Panc1 (cell line): ENCODE data around the gene KIAA1958. TPM values are rescaled to one million over a fixed set of nuclear protein-coding genes. Genes with fewer than 3 reads are reported as not detected.

ENCODE experiments used
- ATAC-seq: fragments of 200-7000 bp; cut with Tn5 transposase; 2 replicates; pipeline ENCODE4 v1.9.1; 2020; ENCODE audit warnings: mild to moderate bottlenecking, moderate library complexity
- BruUV-seq: library from RNA; stranded (reverse); fragments of 400-500 nt; replicated peaks from 2 replicates; lab custom pipeline; 2021; lab: Mats Ljungman, UMichigan
- CTCF ChIA-PET: fragments of 300-600 bp; sonication (Branson Sonifier 250); formaldehyde crosslinking; loops from one replicate; lab custom pipeline; 2022; ENCODE audit warnings: antibody characterized with exemption; lab: Charles Lee
- POLR2A ChIA-PET: fragments of 300-600 bp; sonication (Branson Sonifier 250); formaldehyde crosslinking; loops from one replicate; lab custom pipeline; 2022; ENCODE audit warnings: antibody characterized with exemption; lab: Charles Lee
- DNase-seq: peaks from one replicate; pipeline ENCODE4 v3.0.0-alpha.2; 2010; ENCODE audit warnings: low read depth, low spot score
- H3K27ac ChIP-seq: 2 replicates; pipeline ENCODE4 v1.5.1; 2011; ENCODE audit warnings: mild to moderate bottlenecking, low read length, inconsistent platforms
- H3K27me3 ChIP-seq: fragments of 200-500 bp; sonication (Bioruptor generic); 2 replicates; pipeline ENCODE4 v1.6.0; 2014; ENCODE audit warnings: low read length, inconsistent platforms; ENCODE audit not compliant: control insufficient read depth, insufficient read depth
- H3K36me3 ChIP-seq: fragments of 200-500 bp; sonication (Bioruptor generic); 2 replicates; pipeline ENCODE4 v1.5.1; 2014; ENCODE audit warnings: inconsistent platforms, mild to moderate bottlenecking, low read length, moderate library complexity; ENCODE audit not compliant: control insufficient read depth, insufficient read depth
- H3K4me1 ChIP-seq: 2 replicates; pipeline ENCODE4 v1.5.1; 2011; ENCODE audit warnings: inconsistent platforms, mild to moderate bottlenecking, low read length, moderate library complexity; ENCODE audit not compliant: control insufficient read depth, insufficient read depth
- H3K4me3 ChIP-seq, 2 experiments: 2 replicates each; pipeline ENCODE4 v1.5.1; 2011 to 2012; ENCODE audit warnings: low read depth in 2 of 2, low read length in 2 of 2, mild to moderate bottlenecking in 2 of 2, inconsistent platforms in 1 of 2, moderate library complexity in 1 of 2
- H3K9me3 ChIP-seq: fragments of 200-500 bp; sonication (Bioruptor generic); 2 replicates; pipeline ENCODE4 v1.5.1; 2014; ENCODE audit warnings: low read depth, mild to moderate bottlenecking, inconsistent platforms, low read length, moderate library complexity; ENCODE audit not compliant: control insufficient read depth, insufficient read depth
- CTCF ChIP-seq: fragments of 450-650 bp; IDR thresholded peaks from 2 replicates; pipeline ENCODE4 v1.5.1; 2017; ENCODE audit warnings: mild to moderate bottlenecking
- POLR2AphosphoS5 ChIP-seq: IDR thresholded peaks from 2 replicates; pipeline ENCODE4 v1.6.1; 2012; ENCODE audit warnings: mild to moderate bottlenecking, low read depth, low read length, moderate library complexity
- REST ChIP-seq, 2 experiments: IDR thresholded peaks; 2 replicates each; pipeline ENCODE4 v1.6.1; 2011 to 2012; ENCODE audit warnings: low read depth in 2 of 2, control low read depth in 1 of 2, low read length in 1 of 2, mild to moderate bottlenecking in 1 of 2, moderate library complexity in 1 of 2; ENCODE audit not compliant: insufficient read depth in 1 of 2
- SIN3A ChIP-seq: IDR thresholded peaks from 2 replicates; pipeline ENCODE4 v1.6.1; 2012; ENCODE audit warnings: low read depth, mild to moderate bottlenecking, low read length, moderate library complexity, borderline replicate concordance; ENCODE audit not compliant: insufficient read depth
- TCF7L2 ChIP-seq: IDR thresholded peaks from 2 replicates; pipeline ENCODE4 v1.6.1; 2011; ENCODE audit warnings: mild to moderate bottlenecking, low read depth, low read length, inconsistent platforms
- in situ Hi-C: cut with HindIII; loops from 2 replicates; pipeline ENCODE4 v1.10.0; 2016; ENCODE audit warnings: low sequenced_read_pairs, low pct_unique_long_range_greater_than_20kb
- intact Hi-C: fragments of 100-400 bp; cut with micrococcal nuclease; formaldehyde crosslinking; loops from one replicate; pipeline ENCODE4 v1.10.0; 2022; ENCODE audit not compliant: unreplicated experiment
- total RNA-seq: library from RNA; stranded (reverse); gene quantifications from one replicate; pipeline ENCODE4 v1.2.1, GENCODE V29; 2021; ENCODE audit not compliant: unreplicated experiment

KIAA1958 gene
- total RNA-seq, 1 experiment from 2014 or later: 10.4 TPM

- Histone ChIP-seq H3K36me3 (no peaks in the 10 kb centered on the region), H3K9me3 (no peaks in the 10 kb centered on the region), H3K27ac (no peak overlapping the region), H3K4me3 (no peak overlapping the region), H3K4me1 (no peaks in the 10 kb centered on the region; the same call in 1 of the 2 replicates), H3K27me3 (no peaks in the 10 kb centered on the region)
- intact Hi-C loops: loop anchor here (10.0 kb wide), 1 partner anchor 84 kb away; no protein-coding TSS in a partner anchor
- DNase-seq: no peak
- in situ Hi-C loops: no loop called here
- ATAC-seq: no peak
- BruUV-seq: no TSS peak
- ChIA-PET CTCF (interaction anchor here (0.7 kb wide), 1 partner anchor 82 kb away, joined by 3 read pairs; no protein-coding TSS in a partner anchor), POLR2A (no interaction called here)
- TF ChIP-seq CTCF (peak; percentile 68), SIN3A (no peak)
Observed at GRCh38 chr9:112711050-112711689, 224.5 kb downstream of the KIAA1958 start.

DNA sequence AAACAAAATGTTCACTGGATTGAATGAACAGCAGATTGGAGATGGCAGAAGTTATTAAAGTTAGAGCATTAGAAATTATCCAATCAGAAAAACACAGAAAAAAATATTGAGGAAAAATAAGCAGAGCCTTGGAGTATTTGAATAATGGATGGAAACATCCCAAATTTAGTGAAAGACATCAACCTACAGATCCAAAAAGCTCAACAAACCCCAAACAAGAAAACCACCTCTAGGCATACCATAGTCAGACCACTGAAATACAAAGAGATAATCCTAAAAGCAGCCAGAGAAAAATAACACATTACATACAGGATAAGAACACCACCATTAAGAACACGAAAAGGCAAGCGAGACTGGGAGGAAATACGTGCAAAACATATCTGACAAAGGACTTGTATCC lies 226.1 kb downstream of the KIAA1958 start:
- intact Hi-C loops: loop anchor here (10.0 kb wide), 1 partner anchor 82 kb away; no protein-coding TSS in a partner anchor
- ChIA-PET CTCF (interaction anchor here (0.6 kb wide), 1 partner anchor 249 kb away, joined by 3 read pairs; no protein-coding TSS in a partner anchor), POLR2A (no interaction called here)
- no peaks in the 10 kb centered on the region for H3K9me3 ChIP-seq
- DNase-seq (no peak), ATAC-seq (no peak)
- H3K4me1 ChIP-seq: no peaks in the 10 kb centered on the region; the same call in 1 of the 2 replicates
- H3K27ac ChIP-seq: no peak overlapping the region
- no peak for TF ChIP-seq POLR2AphosphoS5
- no peak for TF ChIP-seq TCF7L2
- no peak for TF ChIP-seq REST (IDR thresholded peaks at IDR 0.05; ENCODE audit: insufficient read depth in 1 of 2, low read depth in 2 of 2, low read length in 1 of 2)
- no peak for TF ChIP-seq SIN3A
- no peak for TF ChIP-seq CTCF
- no TSS peak for BruUV-seq
- H3K4me3 ChIP-seq: no peak overlapping the region
- no peaks in the 10 kb centered on the region for H3K36me3 ChIP-seq
- in situ Hi-C loops: no loop called here
- H3K27me3 ChIP-seq: no peaks in the 10 kb centered on the region
